CD4-positive, alpha-beta T cell treated with Interleukin-6 for 4 hours (primary cell): ENCODE results near the gene ATP6V0A4.

Experiments used
- DNase-seq: peaks from one replicate; pipeline ENCODE4 v3.0.0-alpha.2; 2020; ENCODE audit warnings: mixed read lengths

The ATP6V0A4 gene

GRCh38 chr7:138656952-138657351, 141.0 kb downstream of the ATP6V0A4 start:
- no peak for DNase-seq
